Glomerular visceral epithelial cell (primary cell): ENCODE data around the gene OSCP1.

Experiments
- DNase-seq: peaks from one replicate; pipeline ENCODE4 v3.0.0-alpha.2; 2016; ENCODE audit errors: extremely low spot score

OSCP1 gene

DNA sequence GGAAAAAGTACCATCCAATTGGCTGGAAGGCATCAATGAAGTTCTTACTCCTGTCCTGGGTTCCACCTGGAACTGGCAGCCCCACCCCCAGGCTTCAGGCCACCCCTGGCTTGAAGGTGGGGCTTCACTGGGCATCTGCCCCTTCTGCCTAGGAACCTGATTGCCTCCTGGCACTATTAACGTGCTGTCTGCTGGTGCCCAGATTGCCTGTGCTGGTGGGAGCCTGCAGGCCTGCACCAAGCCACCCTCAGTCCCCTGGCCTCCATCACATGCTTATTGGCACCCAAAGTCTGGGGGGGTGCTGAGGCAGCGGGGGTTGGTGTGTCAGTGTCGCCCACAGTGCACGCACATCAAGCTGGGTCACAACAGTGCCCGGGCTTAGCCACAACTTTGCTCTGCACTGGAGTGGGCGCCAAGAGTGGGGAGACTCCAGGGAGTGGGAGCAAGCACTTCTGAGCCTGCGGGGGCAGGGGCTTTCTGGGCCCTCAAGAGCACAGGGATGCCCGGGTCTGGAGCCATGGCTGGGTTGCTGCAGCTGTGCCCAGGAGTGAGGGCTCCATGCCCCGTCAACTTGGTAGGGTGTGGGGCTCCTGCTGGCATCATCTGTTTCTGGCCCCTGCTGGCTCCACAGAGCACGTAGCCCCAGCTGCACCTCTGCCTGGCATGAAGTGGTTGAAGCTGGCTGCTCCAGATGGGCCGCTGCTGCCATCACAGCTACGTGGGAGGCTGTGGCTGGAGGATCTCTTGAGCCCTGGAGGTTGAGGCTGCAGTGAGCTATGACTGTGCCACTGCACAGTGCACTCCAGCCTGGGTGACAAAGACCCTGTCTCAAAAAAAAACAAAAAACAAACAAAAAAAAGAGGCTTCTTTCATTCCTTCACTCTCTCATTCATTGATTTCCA lies 48.4 kb downstream of the OSCP1 start:
- no peak for DNase-seq

DNA sequence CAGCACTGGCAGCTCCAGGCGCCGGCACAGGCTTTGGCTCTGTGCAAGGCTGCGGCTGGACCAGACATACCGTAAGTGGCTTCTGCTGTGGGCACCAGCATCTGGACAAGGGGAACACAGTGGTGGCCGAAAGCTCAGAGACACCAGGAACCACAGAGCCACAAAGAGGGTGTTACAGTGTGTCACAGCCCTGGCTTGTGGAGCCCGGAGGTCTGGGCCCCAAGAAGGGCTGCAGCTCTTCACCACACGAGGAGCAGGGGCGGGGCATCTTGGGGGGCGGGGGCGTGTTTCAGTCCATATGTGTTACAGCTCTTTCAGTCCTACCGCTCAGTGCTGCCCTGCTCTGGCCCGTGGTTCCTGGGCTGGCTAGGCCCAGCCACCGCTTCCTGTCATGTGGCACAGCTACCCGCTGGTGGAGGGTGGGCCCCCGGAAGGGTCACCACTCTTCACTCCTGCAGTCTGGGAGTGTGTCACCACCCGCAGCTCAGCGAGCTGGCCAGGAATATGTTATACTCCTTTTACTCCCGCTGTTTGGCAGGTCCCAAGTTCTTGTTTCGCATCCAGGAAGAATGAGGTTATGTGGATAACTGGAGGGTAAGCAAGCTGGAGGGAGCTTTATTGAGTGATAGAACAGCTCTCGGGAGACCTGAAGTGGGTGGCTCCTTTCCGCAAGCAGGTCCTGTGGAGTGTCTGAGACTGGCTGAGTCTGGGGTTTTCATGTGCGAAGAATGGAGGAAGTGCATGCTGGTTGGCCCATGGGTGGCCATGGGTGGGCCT lies 49.2 kb downstream of the OSCP1 start:
- no peak for DNase-seq

DNA sequence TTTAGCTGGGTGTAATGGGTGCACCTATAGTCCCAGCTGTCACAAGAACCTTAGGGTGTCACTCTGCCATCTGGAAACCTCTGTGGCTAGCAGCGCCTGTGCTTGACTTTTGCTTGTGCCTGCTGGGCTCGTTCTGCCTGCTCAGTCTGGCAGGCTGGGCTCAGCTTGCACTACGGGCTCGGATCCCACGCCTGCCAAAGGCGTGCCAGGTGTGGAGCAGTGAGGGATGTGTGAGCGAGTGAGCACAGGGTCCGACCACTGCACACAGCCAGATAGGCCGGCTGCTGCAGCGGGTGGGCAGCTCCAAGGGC lies 49.8 kb downstream of the OSCP1 start:
- DNase-seq, result no peak

DNA sequence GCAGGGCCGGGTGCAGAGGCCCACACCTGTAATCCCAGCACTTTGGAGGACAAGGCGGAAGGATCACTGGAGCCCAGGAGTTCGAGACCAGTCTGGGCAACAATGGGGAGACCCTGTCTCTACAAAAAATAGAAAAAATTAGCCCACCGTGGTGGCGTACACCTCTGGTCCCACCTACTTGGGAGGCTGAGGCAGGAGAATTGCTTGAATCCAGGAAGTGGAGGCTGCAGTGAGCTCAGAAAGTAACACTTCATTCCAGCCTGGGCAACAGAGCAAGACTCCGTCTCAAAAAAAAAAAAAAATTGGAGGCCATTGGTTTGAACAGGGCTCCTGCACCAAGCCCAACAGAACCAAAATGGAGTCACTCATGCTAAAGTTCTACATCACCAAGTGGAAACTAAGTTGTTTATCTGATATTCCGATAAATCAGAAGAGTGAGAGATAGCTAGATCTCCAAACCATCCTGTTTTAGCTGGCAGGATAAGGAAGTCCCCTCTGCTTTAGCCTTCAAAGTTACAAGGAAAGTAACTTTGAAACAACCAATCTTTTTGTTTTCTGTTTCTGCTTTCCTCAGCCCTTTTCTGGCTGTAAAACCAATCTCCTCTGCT lies 51.8 kb downstream of the OSCP1 start:
- DNase-seq, result no peak

DNA sequence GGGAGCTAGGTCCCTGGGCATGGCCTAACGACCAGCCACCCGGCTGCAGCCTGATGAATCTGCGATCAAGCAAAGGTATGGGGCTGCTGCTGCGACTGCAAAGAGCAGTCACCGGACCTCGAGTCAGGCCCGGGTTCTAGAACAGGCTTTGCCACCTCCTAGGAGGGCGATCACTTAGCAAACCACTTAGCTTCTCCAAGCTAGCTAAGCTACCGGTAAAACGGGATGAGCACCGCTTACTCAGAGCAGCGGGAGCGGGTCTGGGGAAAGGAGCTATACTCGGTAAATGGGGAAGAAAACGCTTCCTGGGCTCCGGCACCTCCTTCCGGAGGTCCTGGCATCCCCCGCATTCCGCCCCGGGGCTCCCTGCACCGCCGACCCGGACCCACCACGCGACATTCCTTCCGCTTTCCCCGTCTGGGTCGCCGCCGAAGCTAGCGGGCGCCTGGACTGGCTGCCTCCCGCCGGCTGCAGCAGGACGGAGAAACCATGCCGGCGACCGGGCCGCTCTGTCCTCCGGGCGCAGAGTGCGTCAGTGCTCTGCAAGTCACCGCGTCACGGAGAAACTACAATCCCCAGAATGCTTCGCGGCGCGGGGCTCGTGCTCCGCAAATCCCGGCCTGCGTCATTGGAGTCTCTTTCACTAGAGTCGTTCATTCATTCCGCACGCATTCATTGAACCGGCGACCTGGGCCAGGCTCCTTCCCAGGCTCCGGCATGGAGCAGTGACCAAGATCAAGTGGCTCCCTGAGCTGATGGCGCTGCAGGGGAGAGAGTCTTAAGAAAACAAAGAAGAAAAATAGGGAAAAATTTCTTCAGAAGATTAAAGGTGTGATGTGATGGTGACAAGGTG lies 52.6 kb downstream of the OSCP1 start, which contains the start of gene LSM10:
Gene LSM10, minus strand, starts transcription at position 531 of the 853 bp plus-strand sequence. CDS start 3,779 bp downstream, outside the sequence.
- peak; percentile 86 for DNase-seq

DNA sequence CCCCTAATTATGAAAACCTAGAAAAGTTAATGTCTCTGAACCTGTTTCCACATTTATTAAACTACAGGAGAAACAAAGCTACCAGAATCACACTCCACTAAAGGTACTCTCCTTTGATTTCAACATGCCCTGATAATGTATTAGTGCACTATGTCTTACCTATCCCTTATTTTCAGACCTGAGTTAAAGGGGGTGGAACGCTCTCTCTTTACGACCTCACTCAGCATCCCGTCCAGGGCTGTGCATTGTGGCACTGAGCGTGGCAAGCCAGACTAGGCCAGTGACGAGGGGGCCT lies 53.2 kb downstream of the OSCP1 start:
- DNase-seq, result no peak

DNA sequence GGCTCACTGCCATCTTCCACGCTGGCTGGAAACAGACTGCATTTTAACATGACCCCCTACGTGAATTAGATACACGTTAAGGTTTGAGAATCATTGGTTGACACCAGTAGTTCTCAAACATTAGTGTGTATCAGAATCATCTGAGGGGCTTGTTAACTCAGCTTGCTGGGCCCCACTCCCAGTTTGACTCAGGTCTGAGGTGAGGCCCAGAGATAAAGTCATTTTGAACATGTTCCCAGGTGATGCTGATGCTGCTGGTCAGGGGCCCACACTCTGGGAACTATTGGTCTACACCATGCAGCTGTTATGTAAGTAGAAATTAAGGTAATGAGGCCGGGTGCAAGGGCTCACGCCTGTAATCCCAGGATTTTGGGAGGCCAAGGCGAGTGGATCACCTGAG lies 53.9 kb downstream of the OSCP1 start:
- no peak for DNase-seq

DNA sequence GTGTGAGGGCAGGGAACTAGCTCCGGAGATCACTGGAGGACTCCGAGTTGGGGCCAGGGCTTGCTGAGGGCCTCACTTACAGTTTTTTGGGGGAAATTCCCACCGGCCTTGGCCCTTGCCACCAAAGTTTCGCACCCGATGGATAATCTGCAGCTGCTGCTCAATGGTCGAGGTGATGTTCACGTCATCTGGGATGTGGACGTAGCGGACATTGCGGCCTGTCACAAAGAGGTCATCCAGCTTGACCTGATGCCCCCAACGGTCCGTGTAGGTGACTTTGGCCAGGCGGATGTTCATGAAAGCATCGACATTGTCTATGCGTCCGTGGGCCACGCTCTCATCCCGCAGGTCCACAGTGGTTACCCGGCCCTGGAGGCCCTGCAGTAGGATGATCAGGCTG lies 56.6 kb downstream of the OSCP1 start:
- DNase-seq, result no peak

DNA sequence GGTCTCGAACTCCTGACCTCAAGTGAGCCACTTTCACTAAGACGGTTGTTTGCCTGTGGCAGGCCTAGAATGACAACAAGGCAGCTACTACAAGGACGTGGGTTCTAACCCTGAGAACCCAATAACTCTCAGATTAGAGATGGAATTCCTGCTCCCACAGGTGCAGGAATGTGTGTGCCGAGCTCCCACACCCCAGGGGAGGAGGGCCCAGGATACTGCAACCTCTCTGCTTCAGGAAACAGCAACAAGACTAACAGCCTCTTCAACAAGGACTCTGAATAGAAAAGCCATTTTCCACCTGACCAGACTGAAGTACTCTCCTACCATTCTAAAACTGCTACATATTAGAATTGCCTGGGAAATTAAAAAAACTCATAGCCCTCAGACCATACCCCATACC lies 57.4 kb downstream of the OSCP1 start:
- no peak for DNase-seq

DNA sequence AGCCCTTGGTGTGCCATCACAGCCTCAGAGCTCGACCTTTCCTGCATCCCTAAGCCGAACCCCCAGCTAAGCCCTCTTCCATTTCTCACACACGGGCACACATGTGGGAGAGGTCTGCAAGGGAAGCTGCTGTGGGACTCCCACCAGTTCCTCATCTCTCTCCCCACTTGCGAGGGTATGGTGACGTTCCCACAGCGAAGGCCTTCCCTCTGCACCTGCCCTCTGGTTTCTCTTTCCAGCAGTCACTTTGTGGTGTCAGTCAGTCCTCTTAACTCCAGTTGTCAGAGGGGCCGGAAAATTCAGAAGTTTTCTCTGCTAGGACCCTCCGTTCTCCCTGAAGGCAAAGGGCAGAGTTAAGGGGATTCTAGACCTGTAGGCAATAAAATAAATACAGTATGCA lies 59.0 kb downstream of the OSCP1 start:
- DNase-seq, result no peak

DNA sequence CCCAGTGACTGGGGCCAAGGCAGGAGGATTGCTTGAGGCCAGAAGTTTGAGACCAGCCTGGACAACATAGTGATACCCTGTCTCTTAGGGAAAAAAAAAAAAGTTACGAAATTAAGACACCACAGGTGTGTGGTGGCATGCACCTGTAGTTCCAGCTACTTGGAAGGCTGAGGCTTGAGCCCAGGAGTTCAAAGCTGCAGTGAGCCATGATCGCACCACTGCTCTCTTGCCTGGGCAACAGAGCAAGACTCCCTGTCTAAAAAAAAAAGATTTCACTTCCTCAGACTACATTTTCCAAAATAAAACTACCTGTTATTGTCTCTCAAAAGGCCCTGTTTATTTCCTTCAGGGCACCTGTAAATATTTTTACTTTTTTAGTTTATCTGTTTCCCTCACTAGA lies 59.8 kb downstream of the OSCP1 start:
- no peak for DNase-seq

DNA sequence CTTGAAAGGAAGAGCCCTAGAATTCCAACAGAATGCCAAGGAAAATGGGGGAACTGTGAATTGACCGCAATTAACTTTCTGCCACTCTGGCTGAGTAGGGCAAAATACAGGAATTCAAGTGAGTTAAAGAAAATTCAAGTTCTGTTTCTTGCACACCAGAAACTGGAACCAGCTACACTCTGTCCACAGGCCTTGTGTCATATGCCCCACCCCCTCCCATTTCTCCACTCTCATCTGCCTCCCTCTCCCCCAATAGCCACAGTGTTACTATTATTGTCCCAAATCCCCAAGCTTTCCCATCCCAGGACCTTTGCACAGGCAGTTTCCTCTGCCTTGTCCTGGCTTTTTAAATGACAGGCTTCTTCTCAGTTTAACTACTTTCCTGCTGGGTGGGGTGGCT lies 60.3 kb downstream of the OSCP1 start:
- DNase-seq, result no peak

DNA sequence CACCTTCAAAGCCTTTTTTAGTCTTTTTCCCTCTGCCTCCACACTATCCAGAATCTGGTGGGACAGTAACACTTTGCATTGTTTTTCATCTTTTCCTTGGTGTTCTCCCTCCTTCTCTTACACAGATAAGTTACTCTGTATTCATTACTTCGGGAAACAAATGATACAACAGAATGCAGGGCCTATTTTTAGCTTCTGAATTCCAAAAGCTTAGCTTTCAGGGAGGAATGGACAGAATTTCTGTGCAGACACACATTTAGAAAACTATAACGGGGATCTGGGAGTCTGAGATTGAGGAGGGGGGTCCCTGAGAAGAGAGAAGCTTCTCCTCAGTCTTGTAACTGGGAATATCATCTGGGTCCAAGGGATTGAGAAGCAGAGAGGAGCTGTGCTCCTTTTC lies 61.0 kb downstream of the OSCP1 start:
- DNase-seq, result no peak

DNA sequence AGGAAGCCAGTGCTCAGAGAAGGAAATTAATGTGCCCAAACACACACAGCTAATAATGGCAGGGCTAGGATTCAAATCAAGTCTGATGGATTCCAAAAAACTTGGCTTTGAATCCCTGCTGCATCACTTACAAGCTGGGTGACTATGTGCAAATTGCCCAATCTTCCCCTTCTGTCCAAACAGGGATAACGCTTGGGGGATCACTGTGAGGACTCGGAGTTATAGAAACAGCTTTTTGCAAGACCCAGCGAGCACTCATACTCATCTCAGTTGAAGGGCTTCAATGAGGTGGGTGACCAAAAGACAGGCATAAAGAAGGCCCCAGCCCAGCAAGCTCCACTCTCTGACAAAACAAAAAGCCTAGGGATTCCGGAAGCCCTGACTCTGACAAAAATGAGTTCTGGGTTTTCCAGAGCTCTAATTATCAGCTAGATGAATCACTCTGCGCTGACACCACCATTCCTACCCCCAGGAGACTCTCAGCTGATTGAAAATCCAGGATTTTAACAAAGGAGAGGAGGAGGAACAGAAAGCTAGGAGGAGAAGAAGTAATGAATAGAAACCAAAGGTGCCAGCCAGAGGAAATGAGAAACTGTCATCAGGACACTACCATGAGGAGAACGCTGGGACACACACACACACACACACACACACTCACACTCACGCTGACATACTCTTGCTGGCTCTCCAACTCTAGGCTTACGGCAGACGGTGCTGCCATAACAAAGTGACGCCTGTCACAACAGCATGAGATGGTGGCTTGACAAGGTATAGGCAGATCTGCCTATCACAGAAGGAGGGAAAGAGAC lies 62.9 kb downstream of the OSCP1 start:
- peak; percentile 77 for DNase-seq

DNA sequence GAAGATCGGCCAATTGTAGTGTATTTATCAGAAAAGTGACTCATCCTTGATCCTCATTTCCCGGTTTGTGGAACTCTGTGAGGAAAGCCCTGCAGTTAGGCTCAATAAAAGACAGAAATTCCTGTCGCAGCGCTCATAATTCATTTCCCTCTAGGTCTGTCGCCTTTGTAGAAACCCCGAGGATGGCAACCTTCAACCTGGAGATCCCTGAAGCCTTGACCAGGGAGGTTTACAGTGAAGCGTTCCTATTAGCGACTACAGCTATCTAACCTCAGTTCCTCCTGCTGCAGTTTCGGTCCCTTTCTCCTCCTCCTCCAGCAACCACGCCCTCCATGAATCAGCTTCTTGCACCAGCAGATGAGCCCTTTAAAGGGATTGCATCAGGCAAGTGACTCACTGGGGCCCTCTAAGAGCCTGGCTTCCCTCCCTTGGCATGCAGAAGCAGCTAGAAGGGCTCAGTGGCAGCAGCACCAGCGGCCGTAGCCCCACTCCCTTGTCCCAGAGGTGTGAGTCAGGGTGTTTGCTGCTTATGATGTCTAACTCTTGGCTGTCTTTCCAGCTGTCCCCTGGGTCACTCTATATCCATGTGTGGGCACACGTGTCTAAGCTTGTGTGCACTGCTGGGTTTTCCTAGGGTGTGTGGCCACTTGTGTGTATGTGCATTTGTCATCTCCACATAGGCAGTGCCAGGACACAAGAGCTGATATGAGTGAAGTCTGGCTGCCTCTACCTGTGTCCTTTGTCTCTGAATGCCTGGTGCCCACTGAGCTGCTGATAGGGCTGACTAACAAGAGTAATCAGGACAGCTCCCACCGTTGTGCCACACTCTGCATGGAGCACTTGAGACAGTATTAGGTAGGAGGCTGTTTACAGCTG lies 63.7 kb downstream of the OSCP1 start:
- peak; percentile 99 for DNase-seq

DNA sequence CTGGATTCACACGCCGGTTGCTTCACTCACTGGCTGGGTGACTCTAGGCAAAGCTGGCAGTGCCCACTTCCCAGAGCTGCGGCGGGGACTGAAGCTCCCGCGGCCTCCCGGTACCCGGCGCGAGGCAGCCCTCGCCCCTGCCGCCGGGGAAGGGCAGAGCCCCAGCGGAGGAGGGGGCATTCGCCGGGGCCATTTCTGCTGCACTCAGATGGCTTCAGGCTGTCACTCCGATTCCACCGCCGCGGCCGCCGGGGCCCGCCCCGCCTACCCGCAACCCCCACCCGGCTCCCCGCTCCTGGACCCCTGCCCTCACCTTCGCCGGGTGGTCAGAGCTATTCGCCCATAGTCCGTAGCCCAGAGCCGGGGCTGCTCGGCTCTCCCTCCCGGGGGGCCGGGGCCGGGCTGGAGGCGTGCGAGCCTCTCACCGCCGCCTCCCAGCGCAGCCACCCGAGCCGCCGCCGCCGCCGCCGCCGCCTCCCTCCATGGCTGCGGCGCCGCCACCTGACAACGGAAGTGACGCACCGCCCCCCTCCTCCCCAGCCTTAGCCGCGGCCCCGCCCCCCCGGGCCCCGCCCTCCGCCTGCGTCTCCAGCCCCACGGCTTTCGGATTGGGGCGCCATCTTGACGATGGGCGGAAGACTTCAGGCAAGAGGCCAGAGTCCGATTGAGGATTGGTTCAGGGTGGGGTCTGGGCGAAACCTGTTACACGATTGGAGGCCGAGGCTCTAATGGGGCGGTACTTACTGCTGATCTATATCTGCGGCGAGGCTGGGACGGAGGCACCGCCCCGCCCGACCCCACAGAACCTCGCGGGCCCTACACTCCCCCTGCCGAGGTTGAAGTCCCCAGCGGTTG lies 64.6 kb downstream of the OSCP1 start, which contains the start of gene STK40:
Gene STK40, minus strand, starts transcription at position 515 of the 855 bp plus-strand sequence. CDS start 24,592 bp downstream, outside the sequence.
- peak; percentile 99 for DNase-seq

DNA sequence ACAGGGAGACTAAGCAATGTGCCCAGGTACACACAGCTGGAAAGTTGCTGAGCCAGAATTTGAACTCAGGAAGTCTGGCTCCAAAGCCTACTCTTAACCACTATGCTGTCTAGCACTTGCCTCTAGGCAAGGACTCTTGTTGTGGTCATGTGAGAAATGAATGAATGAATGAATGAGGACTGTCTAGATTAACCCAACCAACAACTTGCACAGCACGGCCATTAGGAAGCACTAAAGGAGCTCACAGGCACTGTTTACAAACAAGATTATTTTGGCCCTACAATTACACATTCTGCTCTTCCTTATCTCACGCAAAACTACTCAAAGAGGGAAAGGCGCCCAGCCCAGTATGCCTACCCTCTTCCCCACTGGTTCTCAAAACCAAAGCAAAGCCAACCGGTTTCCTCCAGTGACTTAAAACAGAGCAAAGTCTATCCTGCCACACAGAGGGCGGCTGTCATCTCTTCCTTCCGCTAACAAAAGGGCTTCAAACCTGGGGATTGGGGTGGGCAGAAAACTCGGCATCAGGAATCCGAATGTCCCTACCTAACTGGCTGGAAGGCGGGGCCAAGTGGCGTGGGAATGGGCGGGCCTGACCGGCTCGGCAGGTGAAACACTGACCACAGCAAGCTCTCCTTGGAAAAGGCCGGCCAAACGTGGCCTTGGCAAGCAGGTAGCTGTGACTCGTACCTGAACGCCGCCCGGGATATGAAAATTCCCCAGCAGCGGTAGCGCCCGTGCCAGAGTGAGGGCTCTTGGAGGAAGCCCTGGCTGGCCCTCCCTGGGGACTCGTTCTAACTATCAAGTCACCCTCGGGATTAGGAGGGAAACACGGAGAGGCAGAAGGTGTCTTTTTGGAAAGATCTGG lies 65.5 kb downstream of the OSCP1 start:
- DNase-seq, result peak; percentile 45

DNA sequence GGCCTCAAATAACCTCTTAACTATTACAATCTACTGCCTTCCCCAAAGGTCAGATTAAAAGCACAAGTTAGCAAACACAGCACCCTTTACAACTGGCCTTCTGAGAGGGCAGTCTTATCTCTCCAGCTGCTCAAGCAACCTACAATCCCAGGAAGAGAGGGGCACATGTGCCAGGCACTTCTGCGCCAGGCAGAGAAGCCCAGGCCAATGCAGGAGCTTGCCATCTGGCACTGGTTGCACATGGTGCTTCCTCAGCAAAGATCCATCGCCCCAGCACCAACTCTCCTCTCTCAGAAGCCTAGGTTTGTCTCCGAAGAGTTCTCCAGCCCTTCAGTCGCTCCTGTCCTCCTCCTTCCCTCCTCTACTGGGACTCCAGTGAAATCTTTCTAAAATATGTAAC lies 67.0 kb downstream of the OSCP1 start:
- no peak for DNase-seq
